Esophagus muscularis mucosa (tissue), 3 donors: ENCODE results near the gene ERN1.

Experiments
- CTCF ChIP-seq, 3 experiments: fragments of 200-600 bp in 2 of 3; fragments of 450-650 bp in 1 of 3; sonication (generic) in 2 of 3; IDR thresholded peaks; one replicate each; pipeline ENCODE4 v1.5.1; 2017 to 2019; ENCODE audit warnings: antibody characterized with exemption in 3 of 3, mild to moderate bottlenecking in 2 of 3, moderate library complexity in 1 of 3
- POLR2A ChIP-seq: fragments of 450-650 bp; IDR thresholded peaks from one replicate; pipeline ENCODE4 v1.6.1; 2017; ENCODE audit warnings: antibody characterized with exemption, moderate library complexity, mild to moderate bottlenecking, low read depth
- POLR2AphosphoS5 ChIP-seq, 2 donors: sonication (generic); formaldehyde crosslinking; IDR thresholded peaks; one replicate each; pipeline ENCODE4 v1.6.1; 2017; ENCODE audit warnings: antibody characterized with exemption in 2 of 2

GRCh38 chr17:64102627-64103390 lies 27.1 kb downstream of the ERN1 start:
- TF ChIP-seq POLR2AphosphoS5 (IDR thresholded peaks at IDR 0.05) (no peak), CTCF (IDR thresholded peaks at IDR 0.05) (no peak), POLR2A (no peak)
